ENCODE data around the gene RAB8A. TPM values are rescaled to one million over a fixed set of nuclear protein-coding genes. Genes with fewer than 3 reads are reported as not detected.

RAB8A gene
- total RNA-seq, 6 experiments from 2014 or later: 93.5 to 103 (median 100) TPM

DNA sequence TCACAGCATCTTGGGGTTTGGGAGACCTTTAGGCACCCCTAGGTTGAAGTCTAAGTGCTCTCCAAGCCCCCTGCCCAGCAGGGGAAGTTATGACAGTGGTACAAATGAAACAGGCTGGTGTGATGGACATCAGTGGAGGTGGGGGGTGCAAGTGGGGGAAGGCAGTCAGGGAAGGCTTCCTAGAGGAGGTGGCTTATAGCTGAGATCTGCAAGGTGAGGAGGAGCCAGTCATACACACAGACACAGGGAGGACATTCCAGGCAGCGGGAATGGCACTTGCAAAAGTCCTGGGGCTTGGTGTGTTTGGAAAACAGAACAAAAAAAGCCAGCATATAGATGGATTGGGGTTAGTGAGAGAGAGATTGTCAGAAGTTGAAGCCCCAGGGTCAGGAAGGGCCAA, 43.4 kb downstream of the RAB8A start:
- H3K36me3 Mint-ChIP-seq (ENCODE audit: low read depth): no peaks in the 10 kb centered on the region
- DNase-seq: no peak
- no peaks in the 10 kb centered on the region for H3K9me3 Mint-ChIP-seq
- no peaks in the 10 kb centered on the region for H3K4me1 Mint-ChIP-seq (ENCODE audit: low read depth)
- no peak overlapping the region for H3K4me3 Mint-ChIP-seq
- H3K27me3 Mint-ChIP-seq (ENCODE audit: insufficient read depth): peaks cover 10% of the 10 kb centered on the region
- TF ChIP-seq, protein P1, sequence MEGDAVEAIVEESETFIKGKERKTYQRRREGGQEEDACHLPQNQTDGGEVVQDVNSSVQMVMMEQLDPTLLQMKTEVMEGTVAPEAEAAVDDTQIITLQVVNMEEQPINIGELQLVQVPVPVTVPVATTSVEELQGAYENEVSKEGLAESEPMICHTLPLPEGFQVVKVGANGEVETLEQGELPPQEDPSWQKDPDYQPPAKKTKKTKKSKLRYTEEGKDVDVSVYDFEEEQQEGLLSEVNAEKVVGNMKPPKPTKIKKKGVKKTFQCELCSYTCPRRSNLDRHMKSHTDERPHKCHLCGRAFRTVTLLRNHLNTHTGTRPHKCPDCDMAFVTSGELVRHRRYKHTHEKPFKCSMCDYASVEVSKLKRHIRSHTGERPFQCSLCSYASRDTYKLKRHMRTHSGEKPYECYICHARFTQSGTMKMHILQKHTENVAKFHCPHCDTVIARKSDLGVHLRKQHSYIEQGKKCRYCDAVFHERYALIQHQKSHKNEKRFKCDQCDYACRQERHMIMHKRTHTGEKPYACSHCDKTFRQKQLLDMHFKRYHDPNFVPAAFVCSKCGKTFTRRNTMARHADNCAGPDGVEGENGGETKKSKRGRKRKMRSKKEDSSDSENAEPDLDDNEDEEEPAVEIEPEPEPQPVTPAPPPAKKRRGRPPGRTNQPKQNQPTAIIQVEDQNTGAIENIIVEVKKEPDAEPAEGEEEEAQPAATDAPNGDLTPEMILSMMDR (IDR thresholded peaks at IDR 0.05): no peak
- H3K27ac Mint-ChIP-seq: no peak overlapping the region

DNA sequence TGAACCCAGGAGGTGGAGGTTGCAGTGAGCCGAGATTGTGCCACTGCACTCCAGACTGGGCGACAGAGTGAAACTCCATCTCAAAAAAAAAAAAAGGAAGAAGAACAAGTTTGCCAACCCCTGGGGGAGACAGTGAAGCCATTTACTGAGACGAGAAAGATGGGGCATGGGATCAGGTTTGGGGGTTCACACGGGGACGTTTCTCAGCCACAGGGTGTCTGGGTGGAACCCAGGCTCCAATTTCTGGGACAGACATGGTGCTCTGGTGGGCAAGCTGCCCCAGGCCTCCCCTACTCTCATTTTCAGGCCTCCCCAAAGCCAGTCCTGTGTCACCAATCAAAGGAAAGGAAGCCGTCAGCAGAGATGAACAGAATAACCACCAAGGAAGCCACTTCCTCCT, 45.2 kb downstream of the RAB8A start:
- no peak overlapping the region for H3K27ac Mint-ChIP-seq
- no peaks in the 10 kb centered on the region for H3K9me3 Mint-ChIP-seq
- TF ChIP-seq, protein P1 (IDR thresholded peaks at IDR 0.05): no peak
- no peak for DNase-seq
- peaks cover 8% of the 10 kb centered on the region for H3K27me3 Mint-ChIP-seq (ENCODE audit: insufficient read depth)
- H3K4me3 Mint-ChIP-seq: no peak overlapping the region
- H3K4me1 Mint-ChIP-seq (ENCODE audit: low read depth): peaks cover 15% of the 10 kb centered on the region
- H3K36me3 Mint-ChIP-seq (ENCODE audit: low read depth): no peaks in the 10 kb centered on the region

DNA sequence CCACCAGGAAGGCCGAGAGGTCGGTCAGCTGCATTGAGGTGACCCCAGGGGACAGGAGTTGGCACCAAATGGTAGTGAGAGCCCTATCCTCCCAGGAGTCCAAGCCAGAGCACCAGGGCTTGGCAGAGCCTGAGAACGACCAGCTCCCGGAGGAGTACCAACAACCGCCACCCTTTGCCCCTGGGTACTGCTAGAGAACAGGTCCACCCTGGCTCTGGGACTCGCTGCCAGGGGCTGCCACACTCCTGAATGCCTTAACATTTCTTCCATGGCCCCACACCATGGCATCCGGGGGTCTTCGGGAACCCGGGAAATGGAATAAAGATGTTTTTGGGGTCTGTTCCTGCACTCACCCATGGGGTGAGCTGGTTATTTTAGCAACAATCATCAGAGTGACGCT, 45.9 kb downstream of the RAB8A start:
- Mint-ChIP-seq H3K27ac (no peak overlapping the region), H3K4me1 (ENCODE audit: low read depth) (peaks cover 18% of the 10 kb centered on the region), H3K36me3 (ENCODE audit: low read depth) (no peaks in the 10 kb centered on the region), H3K4me3 (no peak overlapping the region), H3K9me3 (no peaks in the 10 kb centered on the region), H3K27me3 (ENCODE audit: insufficient read depth) (peaks cover 8% of the 10 kb centered on the region)
- TF ChIP-seq, protein P1 (IDR thresholded peaks at IDR 0.05): no peak
- DNase-seq: no peak

DNA sequence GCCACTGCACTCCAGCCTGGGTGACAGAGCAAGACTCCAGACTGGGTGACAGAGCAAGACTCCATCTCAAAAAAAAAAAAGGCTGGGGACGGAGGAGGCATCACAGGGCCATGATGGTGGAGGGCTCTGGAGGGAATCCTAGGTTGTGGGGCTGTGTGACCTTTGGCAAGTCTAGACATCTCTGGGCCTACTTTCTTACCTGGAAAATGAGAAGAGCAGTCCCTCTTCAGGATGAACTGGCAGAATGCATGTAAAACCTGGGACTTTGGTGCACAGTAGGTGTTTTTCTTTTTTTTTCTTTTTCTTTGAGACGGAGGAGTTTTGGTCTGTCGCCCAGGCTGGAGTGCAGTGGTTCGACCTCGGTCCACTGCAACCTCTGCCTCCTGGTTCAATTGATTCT, 48.0 kb downstream of the RAB8A start:
- TF ChIP-seq, protein P1 (IDR thresholded peaks at IDR 0.05): no peak
- H3K9me3 Mint-ChIP-seq: no peaks in the 10 kb centered on the region

DNA sequence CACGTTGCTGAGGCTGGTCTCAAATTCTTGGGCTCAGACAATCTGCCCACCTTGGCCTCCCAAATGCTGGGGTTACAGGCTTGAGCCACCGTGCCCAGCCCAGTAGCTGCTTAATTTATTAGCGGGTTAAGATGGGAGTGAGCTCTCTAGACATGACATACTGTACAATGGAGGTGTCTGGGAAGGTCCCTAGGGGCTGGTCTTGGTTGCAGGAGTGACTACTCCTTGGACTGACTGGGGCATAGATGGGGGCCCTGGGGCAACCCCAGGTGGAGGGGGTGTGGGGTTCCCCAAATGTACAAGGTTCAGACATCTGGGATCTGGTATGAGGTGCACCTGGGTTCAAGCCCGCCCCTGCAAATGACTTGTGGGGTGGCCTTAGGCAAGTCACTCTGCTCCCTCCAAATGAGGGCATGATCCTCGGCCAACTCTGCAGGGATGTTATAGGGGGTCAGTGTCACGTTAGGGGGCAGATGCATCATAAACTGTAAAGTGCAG, 48.8 kb downstream of the RAB8A start:
- no peak for DNase-seq
- no peaks in the 10 kb centered on the region for H3K36me3 Mint-ChIP-seq (ENCODE audit: low read depth)
- peak overlapping the region; percentile 75; the same call in 1 of the 2 replicates for H3K4me3 Mint-ChIP-seq
- no peaks in the 10 kb centered on the region for H3K9me3 Mint-ChIP-seq
- peak overlapping the region; percentile 91 for H3K27ac Mint-ChIP-seq
- TF ChIP-seq, protein P1 (IDR thresholded peaks at IDR 0.05): no peak
- peaks cover 18% of the 10 kb centered on the region for H3K4me1 Mint-ChIP-seq (ENCODE audit: low read depth)
- H3K27me3 Mint-ChIP-seq (ENCODE audit: insufficient read depth): peaks cover 4% of the 10 kb centered on the region

More for the DNA sequence above, 48.0 kb downstream of the RAB8A start:
- no peak for DNase-seq
- Mint-ChIP-seq H3K4me1 (ENCODE audit: low read depth) (peaks cover 18% of the 10 kb centered on the region), H3K36me3 (ENCODE audit: low read depth) (no peaks in the 10 kb centered on the region), H3K27ac (no peak overlapping the region), H3K27me3 (ENCODE audit: insufficient read depth) (peaks cover 6% of the 10 kb centered on the region), H3K4me3 (no peak overlapping the region)
